NCI-H748 (cell line): Measurements from ENCODE around the gene METTL4.

ENCODE experiments used
- DNase-seq: peaks from one replicate; lab custom pipeline; 2025; ENCODE audit not compliant: unreplicated experiment; lab: John Stamatoyannopoulos, UW

Gene METTL4

DNA sequence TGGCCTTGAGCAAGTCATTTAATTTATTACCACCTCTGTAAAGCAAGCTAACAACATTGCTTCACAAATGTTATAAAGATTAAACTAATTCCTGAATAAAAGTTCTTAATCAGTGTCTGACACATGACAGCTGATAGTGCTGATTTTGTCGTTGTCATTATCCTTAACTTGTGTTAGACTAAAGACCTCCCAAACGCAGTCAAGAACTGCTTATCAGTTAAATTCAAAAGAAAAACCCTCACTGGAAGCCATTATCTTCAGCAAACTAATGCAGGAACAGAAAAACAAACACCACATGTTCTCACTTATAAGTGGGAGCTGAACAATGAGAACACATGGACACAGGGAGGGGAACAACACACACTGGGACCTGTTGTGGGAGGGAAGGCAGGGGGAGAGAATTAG lies 46.5 kb downstream of the METTL4 start:
- DNase-seq: peak; percentile 79

DNA sequence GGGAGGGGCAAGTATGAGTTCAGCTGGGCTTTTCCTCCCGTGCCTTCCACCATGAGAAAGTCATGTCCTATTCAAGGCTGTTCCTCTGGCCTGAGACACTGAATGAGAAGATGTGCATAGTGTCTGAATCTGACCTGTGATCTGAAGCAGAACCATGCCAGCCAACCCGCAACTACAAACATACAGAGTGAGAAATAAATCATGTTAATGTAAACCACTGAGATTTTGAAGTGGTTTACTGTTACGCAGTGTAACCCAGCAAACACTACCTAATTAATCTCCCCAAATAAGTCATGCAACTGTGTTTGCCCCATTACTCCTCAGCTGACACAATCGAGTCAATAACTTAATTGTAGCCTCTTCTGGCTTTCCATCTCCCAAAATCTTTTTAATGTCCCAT lies 49.2 kb downstream of the METTL4 start:
- peak; percentile 19 for DNase-seq

DNA sequence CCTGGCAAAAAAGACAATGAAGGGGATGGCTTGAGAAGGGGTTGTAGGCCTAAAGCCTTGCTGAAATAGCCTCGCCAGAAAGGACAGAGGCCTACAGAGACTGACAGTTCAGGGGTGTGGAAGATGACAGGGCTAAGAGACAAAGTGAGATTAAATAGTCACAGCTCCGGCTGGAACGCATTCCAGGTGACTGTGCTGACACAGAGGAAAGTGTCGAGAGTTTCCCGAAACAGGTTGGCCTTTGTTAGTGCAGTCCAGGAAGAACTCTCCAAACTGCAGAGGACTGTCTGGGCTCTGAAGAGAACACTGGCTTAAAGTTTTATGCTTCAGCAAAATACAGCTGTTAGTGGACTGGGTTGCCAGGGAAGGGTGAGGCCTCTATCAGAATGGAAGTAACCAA lies 52.8 kb downstream of the METTL4 start:
- DNase-seq: no peak

DNA sequence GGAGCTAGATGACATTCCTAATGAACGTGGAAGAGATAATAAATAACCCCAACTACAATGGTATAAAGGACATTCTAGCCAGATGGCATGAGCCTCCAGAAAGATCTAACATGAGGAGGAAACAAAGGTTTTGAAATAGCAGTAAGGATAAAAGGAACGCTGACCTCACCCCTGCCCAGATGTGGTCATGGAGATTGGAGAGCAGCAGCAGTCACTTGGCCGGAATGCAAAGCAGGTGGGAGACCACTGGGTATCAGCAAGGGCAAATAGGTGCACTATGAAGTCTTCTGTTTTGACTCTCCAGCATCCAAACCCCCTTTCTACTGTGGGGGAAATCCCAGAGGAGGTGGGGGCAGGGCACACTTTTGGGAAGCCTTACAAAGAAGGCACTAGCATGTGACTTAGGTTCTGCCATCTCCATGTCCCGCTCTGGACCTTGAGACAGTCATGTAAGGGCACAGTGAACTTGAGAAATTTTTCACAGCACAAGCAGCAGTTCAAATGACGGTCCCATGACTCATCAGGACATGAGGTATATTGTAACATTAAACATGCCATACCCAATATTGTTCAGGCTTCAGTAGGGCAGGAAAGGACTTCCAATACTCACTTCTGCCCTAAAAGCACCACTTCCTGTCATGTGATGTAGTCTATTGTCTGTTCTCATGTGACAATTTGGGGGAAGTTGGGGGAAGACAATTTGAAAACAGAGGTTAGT lies 55.2 kb downstream of the METTL4 start:
- no peak for DNase-seq

DNA sequence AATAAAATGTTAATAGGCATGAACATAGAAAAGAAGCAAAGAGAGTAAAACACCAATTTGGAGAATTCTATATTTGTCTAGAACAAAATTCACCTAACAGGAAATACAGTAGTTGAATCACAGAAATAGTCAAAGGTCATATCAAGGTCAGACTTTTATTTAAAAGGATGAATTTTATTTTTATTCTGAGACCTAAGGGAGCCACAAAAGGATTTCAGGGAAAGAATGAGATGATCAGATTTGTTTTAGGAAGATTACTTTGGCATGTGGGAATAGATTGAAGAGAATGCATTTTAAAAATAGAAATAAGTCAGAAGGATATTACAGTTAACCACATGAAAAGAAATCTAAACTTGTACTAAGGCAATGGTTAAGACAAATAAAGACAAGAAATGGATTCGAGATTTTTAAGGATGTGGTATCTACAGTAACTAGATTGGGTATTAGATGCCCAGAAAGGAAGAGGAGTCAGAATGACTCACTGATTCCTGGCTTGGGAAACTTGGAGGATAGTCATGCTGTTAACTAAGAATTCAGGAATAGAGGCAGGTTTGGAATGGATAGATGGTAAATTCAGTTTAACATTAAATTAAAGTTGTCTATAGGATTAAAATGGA lies 56.0 kb downstream of the METTL4 start:
- no peak for DNase-seq

DNA sequence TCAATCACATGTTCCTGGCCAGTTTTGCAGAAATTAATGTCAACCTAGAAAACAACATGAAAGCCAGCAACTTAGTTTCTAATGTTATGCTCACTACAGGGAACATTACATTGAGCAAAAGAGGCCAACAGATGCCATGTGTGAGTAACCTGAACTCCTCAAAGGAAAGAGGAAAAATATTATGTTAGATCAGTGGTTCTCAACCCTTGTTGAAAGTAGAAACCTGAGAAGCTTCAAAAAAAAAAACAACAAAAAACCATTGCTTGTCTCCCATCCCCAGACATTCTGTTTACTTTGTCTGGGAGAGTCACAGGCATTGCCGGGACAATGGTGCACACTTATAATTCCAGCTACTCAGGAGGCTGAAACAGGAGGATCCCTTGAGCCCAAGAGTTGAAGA lies 57.7 kb downstream of the METTL4 start:
- DNase-seq: peak; percentile 74

DNA sequence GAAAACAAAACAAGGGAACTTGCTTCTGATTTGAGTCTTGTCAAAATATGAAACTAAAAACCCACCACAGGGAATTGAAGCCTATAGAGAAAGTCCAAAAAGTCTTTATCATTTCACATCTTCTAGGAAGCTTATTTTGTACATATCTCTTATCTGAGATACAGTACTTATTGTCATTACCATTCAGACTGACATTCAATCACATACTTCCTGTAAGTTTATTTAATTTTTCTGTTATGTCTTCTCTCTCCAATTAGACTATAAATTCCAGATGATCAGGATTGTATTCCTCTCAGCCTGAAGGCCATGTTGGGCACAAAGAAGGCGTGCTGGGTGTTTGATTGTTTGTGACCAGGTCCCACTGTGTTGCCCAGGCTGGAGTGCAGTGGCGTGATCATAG lies 59.2 kb downstream of the METTL4 start:
- no peak for DNase-seq

DNA sequence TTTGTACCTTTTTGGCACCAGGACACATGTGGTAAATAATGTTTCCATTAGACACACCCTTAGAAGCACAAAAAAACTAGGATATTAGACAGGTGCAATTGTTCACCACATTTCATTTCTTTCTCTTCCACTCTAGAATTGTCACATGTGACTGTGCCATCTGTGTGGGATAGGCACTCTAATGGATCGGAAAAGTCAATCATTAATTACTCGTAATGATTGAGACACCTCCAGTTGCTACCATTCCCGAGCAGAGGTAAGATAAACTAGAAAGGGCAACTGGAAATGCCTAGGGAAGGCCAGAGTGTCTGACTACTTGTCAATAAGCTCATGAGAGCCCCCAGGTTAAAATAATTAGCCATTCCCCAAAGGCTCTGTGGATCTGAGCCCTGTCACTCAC lies 59.9 kb downstream of the METTL4 start:
- DNase-seq: no peak

DNA sequence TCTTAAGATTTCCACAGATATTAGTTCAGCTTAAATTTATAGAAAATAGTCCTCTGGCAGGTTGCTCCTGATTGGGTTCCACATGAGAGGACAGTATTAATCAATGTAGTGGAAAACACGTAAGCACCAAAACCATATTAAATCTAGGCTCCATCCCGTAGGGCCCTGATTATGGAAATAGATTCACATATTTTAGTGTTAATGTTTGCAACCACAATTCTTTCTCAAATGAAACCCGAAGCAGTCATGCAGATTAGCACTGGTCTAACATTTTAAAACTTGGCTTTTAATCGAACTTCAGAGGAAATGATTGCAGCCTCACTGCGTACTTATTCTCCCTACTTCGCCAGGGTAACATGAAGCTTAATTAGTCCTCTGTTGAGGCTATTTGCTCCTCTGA lies 60.9 kb downstream of the METTL4 start:
- no peak for DNase-seq

DNA sequence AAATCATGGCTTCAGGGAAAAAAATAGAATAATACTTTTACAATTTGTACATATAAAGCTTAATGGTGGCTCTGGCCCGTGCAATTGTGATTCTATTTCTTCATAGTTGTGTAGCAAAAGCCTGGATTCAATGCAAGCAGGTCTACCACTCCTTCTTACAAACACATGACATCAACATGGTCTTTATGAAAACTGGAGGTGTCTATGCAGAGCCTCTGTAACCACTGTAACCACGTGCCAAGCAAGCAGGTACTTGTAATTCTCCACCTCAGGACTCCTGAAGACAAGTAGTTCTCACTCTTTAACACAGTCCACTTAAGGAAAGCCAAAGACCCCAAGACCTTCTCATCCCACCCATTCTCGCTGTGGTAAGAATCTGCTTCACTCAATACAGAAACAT lies 62.6 kb downstream of the METTL4 start:
- DNase-seq: no peak

DNA sequence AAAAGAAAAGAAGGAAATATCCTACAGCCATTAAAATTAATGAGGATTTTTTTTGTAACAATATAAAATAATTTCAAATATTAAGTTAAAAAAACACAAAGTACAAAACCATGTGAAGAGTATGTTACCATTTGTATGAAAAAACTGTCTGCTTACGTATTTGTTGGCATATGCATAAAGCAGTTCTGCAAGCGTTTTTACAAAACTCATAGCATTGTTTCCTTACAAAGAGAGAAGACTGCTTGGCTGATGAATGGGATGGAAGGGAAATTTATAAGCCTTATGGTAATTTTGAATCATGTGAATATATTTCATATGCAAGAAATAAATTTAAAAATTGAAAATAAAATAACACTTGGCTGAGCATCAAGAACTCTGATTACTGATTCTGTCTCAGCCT lies 63.1 kb downstream of the METTL4 start:
- no peak for DNase-seq

DNA sequence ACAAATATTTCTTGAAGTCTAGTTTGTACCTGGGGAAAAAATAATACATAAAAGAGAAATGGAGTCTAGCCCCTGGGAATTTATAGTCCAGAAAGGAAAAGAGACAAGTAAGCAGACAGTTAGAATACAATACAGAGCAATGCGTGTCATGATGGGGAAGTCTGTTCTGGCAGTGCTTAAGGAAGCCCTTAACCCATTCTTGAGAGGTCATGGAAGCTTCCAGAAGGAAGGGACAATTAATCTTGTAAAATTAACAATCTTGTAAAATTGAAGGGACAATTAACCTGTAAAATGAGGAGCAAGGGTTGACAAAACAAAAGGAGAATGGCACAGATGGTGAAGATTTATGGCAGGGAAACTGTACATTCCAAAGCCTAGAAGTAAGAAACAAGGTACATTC lies 66.7 kb downstream of the METTL4 start:
- no peak for DNase-seq

DNA sequence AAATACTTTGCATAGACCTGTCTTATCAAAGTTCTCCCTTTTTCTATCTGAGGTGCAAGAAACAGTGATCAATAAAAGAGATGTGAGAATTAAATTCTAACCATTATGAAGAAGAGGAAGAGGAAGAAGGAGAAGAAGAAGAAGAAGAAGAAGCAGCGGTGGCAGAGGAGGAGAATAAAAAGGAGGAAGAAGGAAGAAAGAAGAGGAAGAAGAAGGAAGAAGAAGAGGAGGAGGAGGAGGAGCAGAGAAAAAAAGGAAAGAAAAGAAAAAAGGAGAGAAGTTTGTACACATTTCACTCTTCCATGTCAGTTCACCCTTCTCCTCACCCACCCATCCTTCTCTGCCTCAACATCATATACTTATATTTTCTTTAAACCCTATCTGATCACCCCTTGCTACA lies 68.4 kb downstream of the METTL4 start:
- DNase-seq: no peak

DNA sequence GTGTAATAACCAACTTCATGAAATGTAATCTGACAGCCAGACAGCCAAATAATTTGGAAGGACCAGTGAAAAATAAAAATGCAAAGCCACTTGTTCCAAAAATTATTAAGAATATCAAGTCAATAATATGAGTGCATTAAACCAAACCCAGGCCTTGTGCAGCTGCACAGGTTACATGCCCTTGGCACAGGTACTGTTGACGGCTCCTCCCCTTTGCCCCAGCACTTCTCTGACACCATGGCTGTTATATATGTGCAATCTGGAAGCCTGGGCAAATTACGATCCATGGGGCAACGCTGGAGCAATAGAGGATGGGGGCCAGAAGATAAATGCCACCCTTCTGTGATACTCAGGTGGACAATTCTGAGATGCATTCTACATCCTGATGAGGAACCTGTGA lies 68.9 kb downstream of the METTL4 start:
- DNase-seq: no peak

DNA sequence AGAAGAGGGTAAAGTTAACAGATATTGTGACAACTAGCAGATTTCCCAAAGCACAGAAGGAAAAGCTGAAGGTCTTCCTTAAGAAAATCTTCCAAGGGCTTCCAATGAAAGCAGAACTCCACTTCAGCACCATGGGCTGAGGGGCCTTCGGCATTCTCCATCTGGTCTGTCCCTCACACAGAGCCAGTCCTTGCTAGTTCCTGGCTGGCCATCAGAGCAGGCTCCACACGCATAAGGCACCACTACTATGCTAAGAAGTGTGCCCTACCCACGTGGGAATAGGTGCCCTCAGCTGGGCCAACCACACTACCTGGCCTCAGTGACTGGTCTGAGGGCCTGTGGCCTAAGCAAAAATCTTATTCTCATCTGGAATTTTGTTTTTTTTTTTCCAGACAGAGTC lies 73.5 kb downstream of the METTL4 start:
- no peak for DNase-seq

DNA sequence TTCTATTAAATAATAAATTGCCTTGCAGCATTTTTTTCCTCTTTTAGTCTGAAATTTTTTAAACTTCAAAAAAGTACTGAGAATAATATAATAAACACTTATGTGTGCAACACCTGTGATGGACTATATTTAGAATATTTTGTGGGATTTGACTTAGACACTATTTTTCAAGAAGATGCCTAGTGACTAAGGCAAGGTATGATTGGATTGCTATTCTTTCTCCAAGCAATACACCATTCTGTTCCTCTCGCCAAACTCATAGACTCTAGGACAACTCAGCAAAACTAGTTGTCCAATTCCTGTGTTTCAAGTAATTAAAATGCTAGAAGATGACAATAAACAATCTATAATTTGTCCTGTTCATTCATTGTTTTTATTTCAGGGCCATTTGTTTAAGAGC lies 75.9 kb downstream of the METTL4 start:
- no peak for DNase-seq

DNA sequence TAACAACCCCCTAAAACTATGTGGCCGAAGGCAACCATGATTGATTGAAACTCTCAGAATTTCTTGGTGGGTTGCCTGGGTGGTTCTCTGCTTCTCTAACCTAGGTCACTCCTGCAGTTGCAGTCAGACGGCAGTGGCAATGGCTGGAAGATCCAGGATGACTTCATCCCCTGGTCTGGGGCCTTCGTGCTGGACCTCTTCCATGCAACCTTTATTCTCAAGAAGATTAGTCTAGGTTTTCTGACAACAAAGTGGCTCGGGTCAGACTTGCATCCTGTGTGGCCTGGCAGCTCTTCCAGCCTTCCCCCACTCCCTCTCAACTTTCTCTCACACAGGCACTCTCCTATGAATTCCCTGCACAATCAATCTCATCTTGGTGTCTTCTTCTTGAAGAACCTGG lies 76.4 kb downstream of the METTL4 start:
- no peak for DNase-seq
